ENCODE measurements around the gene LAMB2.

Gene LAMB2

GRCh38 chr3:49122022-49122421, 10.8 kb downstream of the LAMB2 start:
- in situ Hi-C loops (cut with HindIII; ENCODE audit: low sequenced_read_pairs), result no loop called here

- in situ Hi-C loops (cut with HindIII; ENCODE audit: low sequenced_read_pairs), result no loop called here
Measured at GRCh38 chr3:49121132-49121736, 11.6 kb downstream of the LAMB2 start.

GRCh38 chr3:49120438-49121131, 12.3 kb downstream of the LAMB2 start, which contains the start of gene USP19:
Gene USP19 (minus strand): TSS chr3:49120823. CDS start chr3:49119145, 1,678 bp downstream.
- in situ Hi-C loops (cut with HindIII; ENCODE audit: low sequenced_read_pairs), result no loop called here

- in situ Hi-C loops (cut with HindIII; ENCODE audit: low sequenced_read_pairs), result no loop called here
Measured at GRCh38 chr3:49120096-49120437, 12.8 kb downstream of the LAMB2 start.

GRCh38 chr3:49119439-49119838, 13.4 kb downstream of the LAMB2 start:
- in situ Hi-C loops (cut with HindIII; ENCODE audit: low sequenced_read_pairs), result no loop called here

- in situ Hi-C loops (cut with HindIII; ENCODE audit: low sequenced_read_pairs), result no loop called here
Measured at GRCh38 chr3:49119036-49119435, 13.8 kb downstream of the LAMB2 start.

GRCh38 chr3:49112262-49112661, 20.6 kb downstream of the LAMB2 start:
- in situ Hi-C loops (cut with HindIII; ENCODE audit: low sequenced_read_pairs), result no loop called here

GRCh38 chr3:49111347-49111746, 21.5 kb downstream of the LAMB2 start:
- in situ Hi-C loops (cut with HindIII; ENCODE audit: low sequenced_read_pairs), result no loop called here

GRCh38 chr3:49110780-49111179, 22.1 kb downstream of the LAMB2 start:
- in situ Hi-C loops (cut with HindIII; ENCODE audit: low sequenced_read_pairs), result no loop called here

GRCh38 chr3:49108346-49108745, 24.5 kb downstream of the LAMB2 start:
- in situ Hi-C loops (cut with HindIII; ENCODE audit: low sequenced_read_pairs), result no loop called here

GRCh38 chr3:49104427-49105291, 28.2 kb downstream of the LAMB2 start, which contains the start of gene QARS1:
Gene QARS1 (minus strand): TSS chr3:49104757. CDS start chr3:49104733, 24 bp downstream.
- in situ Hi-C loops (cut with HindIII; ENCODE audit: low sequenced_read_pairs), result no loop called here

GRCh38 chr3:49104052-49104426, 28.8 kb downstream of the LAMB2 start:
- in situ Hi-C loops (cut with HindIII; ENCODE audit: low sequenced_read_pairs), result no loop called here

GRCh38 chr3:49100046-49100615, 32.7 kb downstream of the LAMB2 start:
- in situ Hi-C loops (cut with HindIII; ENCODE audit: low sequenced_read_pairs), result no loop called here

- in situ Hi-C loops (cut with HindIII; ENCODE audit: low sequenced_read_pairs), result loop anchor here (10.0 to 25.0 kb wide), 2 partner anchors 313 to 334 kb away; partner anchors contain the start of genes AMT, RHOA and TCTA
Measured at GRCh38 chr3:49098910-49099630, 33.8 kb downstream of the LAMB2 start.

- in situ Hi-C loops (cut with HindIII; ENCODE audit: low sequenced_read_pairs), result loop anchor here (10.0 to 25.0 kb wide), 2 partner anchors 314 to 334 kb away; partner anchors contain the start of genes AMT, RHOA and TCTA
Measured at GRCh38 chr3:49098429-49098828, 34.4 kb downstream of the LAMB2 start.

- in situ Hi-C loops (cut with HindIII; ENCODE audit: low sequenced_read_pairs), result loop anchor here (10.0 to 25.0 kb wide), 2 partner anchors 318 to 329 kb away; partner anchors contain the start of genes AMT, RHOA and TCTA
Measured at GRCh38 chr3:49093853-49094767, 38.7 kb downstream of the LAMB2 start, which contains the start of gene QRICH1. Gene QRICH1 (minus strand): TSS chr3:49094071. CDS start chr3:49077017, 17,054 bp downstream.

GRCh38 chr3:49092938-49093852, 39.7 kb downstream of the LAMB2 start:
- in situ Hi-C loops (cut with HindIII; ENCODE audit: low sequenced_read_pairs), result loop anchor here (10.0 to 25.0 kb wide), 2 partner anchors 319 to 328 kb away; partner anchors contain the start of genes AMT, RHOA and TCTA

- in situ Hi-C loops (cut with HindIII; ENCODE audit: low sequenced_read_pairs), result loop anchor here (5.0 to 25.0 kb wide), 2 partner anchors 34 to 331 kb away; partner anchors contain the start of genes AMT, RHOA and TCTA
Measured at GRCh38 chr3:49081429-49081828, 51.4 kb downstream of the LAMB2 start.

All from endothelial cell of hepatic sinusoid (primary cell).